Activated T-cell treated with anti-CD3 and anti-CD28 coated beads, Interleukin-2, amount 50 U/mL, for 72 hours (primary cell): ENCODE results near the gene WWC2. TPM values are rescaled to one million over a fixed set of nuclear protein-coding genes. Genes with fewer than 3 reads are reported as not detected.
A peak's percentile ranks its signal among the peaks of the same experiment; 100 is the strongest.

Experiments used
- ATAC-seq, 2 donors: fragments of 150-1000 bp; cut with Tn5 transposase; replicated peaks in 1 of 2; 2 replicates each; pipeline ENCODE4 v1.10.0; 2021; ENCODE audit warnings: moderate library complexity in 2 of 2, mild to moderate bottlenecking in 1 of 2
- DNase-seq, 2 donors: peaks; one replicate each; pipeline ENCODE4 v3.0.0; 2021 to 2022; ENCODE audit warnings: mixed read lengths in 1 of 2
- H3K27ac Mint-ChIP-seq: one replicate; pipeline ENCODE4 v1.8.0; 2022; ENCODE audit warnings: mild to moderate bottlenecking, moderate library complexity, mixed read lengths
- H3K27me3 Mint-ChIP-seq: one replicate; pipeline ENCODE4 v1.8.0; 2022; ENCODE audit warnings: low read depth, mixed read lengths
- H3K36me3 Mint-ChIP-seq, 2 donors: one replicate each; pipeline ENCODE4 v1.8.0; 2022; ENCODE audit warnings: mixed read lengths in 2 of 2, mild to moderate bottlenecking in 1 of 2; ENCODE audit not compliant: insufficient read depth in 2 of 2
- H3K4me1 Mint-ChIP-seq: one replicate; pipeline ENCODE4 v1.8.0; 2022; ENCODE audit warnings: low read depth, mixed read lengths
- H3K4me3 Mint-ChIP-seq, 2 donors: one replicate each; pipeline ENCODE4 v1.8.0; 2022; ENCODE audit warnings: mild to moderate bottlenecking in 2 of 2, mixed read lengths in 2 of 2, moderate library complexity in 2 of 2
- H3K9me3 Mint-ChIP-seq, 2 donors: one replicate each; pipeline ENCODE4 v1.8.0; 2022; ENCODE audit warnings: mixed read lengths in 2 of 2
- total RNA-seq, 2 donors: library from RNA; stranded (reverse); gene quantifications; one replicate each; pipeline ENCODE4 v1.2.3, GENCODE V29; 2022

The WWC2 gene
- total RNA-seq, 2 donors from 2014 or later = 3.6 to 3.7 TPM

GRCh38 chr4:183253451-183253850 lies 154.4 kb downstream of the WWC2 start:
- Mint-ChIP-seq H3K9me3 (no peaks in the 10 kb centered on the region), H3K36me3 (no peaks in the 10 kb centered on the region), H3K4me3 (no peak overlapping the region), H3K27ac (no peak overlapping the region), H3K27me3 (no peaks in the 10 kb centered on the region), H3K4me1 (no peaks in the 10 kb centered on the region)
- DNase-seq = no peak
- ATAC-seq = no peak

- DNase-seq (no peak), ATAC-seq (no peak)
- Mint-ChIP-seq H3K4me3 (no peak overlapping the region), H3K27me3 (no peaks in the 10 kb centered on the region), H3K9me3 (no peaks in the 10 kb centered on the region), H3K27ac (no peak overlapping the region), H3K36me3 (no peaks in the 10 kb centered on the region), H3K4me1 (no peaks in the 10 kb centered on the region)
Measured at GRCh38 chr4:183254162-183254561, 155.1 kb downstream of the WWC2 start.

- no peak for DNase-seq
- Mint-ChIP-seq H3K4me3 (no peak overlapping the region), H3K27me3 (no peaks in the 10 kb centered on the region), H3K27ac (no peak overlapping the region), H3K9me3 (no peaks in the 10 kb centered on the region), H3K36me3 (no peaks in the 10 kb centered on the region), H3K4me1 (no peaks in the 10 kb centered on the region)
- ATAC-seq = no peak
Measured at GRCh38 chr4:183255487-183255886, 156.4 kb downstream of the WWC2 start.

- no peak for ATAC-seq
- no peaks in the 10 kb centered on the region for H3K36me3 Mint-ChIP-seq
- H3K4me1 Mint-ChIP-seq = no peaks in the 10 kb centered on the region
- H3K4me3 Mint-ChIP-seq = no peak overlapping the region
- no peak overlapping the region for H3K27ac Mint-ChIP-seq
- no peaks in the 10 kb centered on the region for H3K9me3 Mint-ChIP-seq
- DNase-seq = no peak
- no peaks in the 10 kb centered on the region for H3K27me3 Mint-ChIP-seq
Measured at GRCh38 chr4:183256343-183256742, 157.3 kb downstream of the WWC2 start.

GRCh38 chr4:183256756-183257385 lies 157.8 kb downstream of the WWC2 start:
- peak; percentile 55 to 66 for ATAC-seq
- H3K9me3 Mint-ChIP-seq = no peaks in the 10 kb centered on the region
- no peaks in the 10 kb centered on the region for H3K27me3 Mint-ChIP-seq
- no peak overlapping the region for H3K4me3 Mint-ChIP-seq
- DNase-seq = peak; percentile 39 to 54
- no peaks in the 10 kb centered on the region for H3K36me3 Mint-ChIP-seq
- no peak overlapping the region for H3K27ac Mint-ChIP-seq
- peaks cover under 1% of the 10 kb centered on the region for H3K4me1 Mint-ChIP-seq

GRCh38 chr4:183257808-183258207 lies 158.8 kb downstream of the WWC2 start:
- Mint-ChIP-seq H3K27me3 (no peaks in the 10 kb centered on the region), H3K36me3 (no peaks in the 10 kb centered on the region), H3K9me3 (no peaks in the 10 kb centered on the region), H3K4me3 (no peak overlapping the region), H3K27ac (no peak overlapping the region), H3K4me1 (peaks cover 10% of the 10 kb centered on the region)
- ATAC-seq (no peak), DNase-seq (no peak)

GRCh38 chr4:183260491-183261151 lies 161.6 kb downstream of the WWC2 start:
- peaks cover 10% of the 10 kb centered on the region for H3K4me1 Mint-ChIP-seq
- ATAC-seq (no peak), DNase-seq (no peak)
- no peaks in the 10 kb centered on the region for H3K27me3 Mint-ChIP-seq
- H3K9me3 Mint-ChIP-seq = no peaks in the 10 kb centered on the region
- no peaks in the 10 kb centered on the region for H3K36me3 Mint-ChIP-seq
- no peak overlapping the region for H3K27ac Mint-ChIP-seq
- no peak overlapping the region for H3K4me3 Mint-ChIP-seq

- ATAC-seq = peak; percentile 93 to 96
- Mint-ChIP-seq H3K9me3 (no peaks in the 10 kb centered on the region), H3K4me1 (peaks cover 10% of the 10 kb centered on the region), H3K27ac (peak overlapping the region; percentile 76), H3K36me3 (no peaks in the 10 kb centered on the region), H3K4me3 (no peak overlapping the region), H3K27me3 (no peaks in the 10 kb centered on the region)
- peak; percentile 82 to 83 for DNase-seq
Measured at GRCh38 chr4:183261953-183262775, 163.1 kb downstream of the WWC2 start.

- DNase-seq = no peak
- Mint-ChIP-seq H3K27me3 (no peaks in the 10 kb centered on the region), H3K27ac (no peak overlapping the region), H3K9me3 (no peaks in the 10 kb centered on the region), H3K4me1 (peaks cover 10% of the 10 kb centered on the region), H3K36me3 (no peaks in the 10 kb centered on the region), H3K4me3 (no peak overlapping the region)
- no peak for ATAC-seq
Measured at GRCh38 chr4:183262776-183263100, 163.7 kb downstream of the WWC2 start.

- Mint-ChIP-seq H3K27ac (no peak overlapping the region), H3K36me3 (no peaks in the 10 kb centered on the region), H3K27me3 (no peaks in the 10 kb centered on the region), H3K9me3 (no peaks in the 10 kb centered on the region), H3K4me3 (no peak overlapping the region), H3K4me1 (peaks cover 10% of the 10 kb centered on the region)
- ATAC-seq (no peak), DNase-seq (no peak)
Measured at GRCh38 chr4:183263787-183264386, 164.8 kb downstream of the WWC2 start.

- ATAC-seq (no peak), DNase-seq (no peak)
- Mint-ChIP-seq H3K9me3 (no peaks in the 10 kb centered on the region), H3K36me3 (no peaks in the 10 kb centered on the region), H3K27me3 (no peaks in the 10 kb centered on the region), H3K4me1 (peaks cover 10% of the 10 kb centered on the region), H3K4me3 (no peak overlapping the region), H3K27ac (no peak overlapping the region)
Measured at GRCh38 chr4:183264614-183265013, 165.6 kb downstream of the WWC2 start.

GRCh38 chr4:183266371-183266770 lies 167.3 kb downstream of the WWC2 start:
- no peaks in the 10 kb centered on the region for H3K9me3 Mint-ChIP-seq
- H3K4me3 Mint-ChIP-seq = no peak overlapping the region
- no peaks in the 10 kb centered on the region for H3K27me3 Mint-ChIP-seq
- H3K27ac Mint-ChIP-seq = no peak overlapping the region
- DNase-seq = no peak
- no peaks in the 10 kb centered on the region for H3K36me3 Mint-ChIP-seq
- peaks cover 10% of the 10 kb centered on the region for H3K4me1 Mint-ChIP-seq
- no peak for ATAC-seq

- no peaks in the 10 kb centered on the region for H3K36me3 Mint-ChIP-seq
- ATAC-seq = no peak
- no peak for DNase-seq
- H3K4me1 Mint-ChIP-seq = no peaks in the 10 kb centered on the region
- no peak overlapping the region for H3K27ac Mint-ChIP-seq
- no peaks in the 10 kb centered on the region for H3K9me3 Mint-ChIP-seq
- H3K4me3 Mint-ChIP-seq = no peak overlapping the region
- no peaks in the 10 kb centered on the region for H3K27me3 Mint-ChIP-seq
Measured at GRCh38 chr4:183268556-183268955, 169.5 kb downstream of the WWC2 start.
